H1 (cell line): ENCODE data around the gene HNRNPA3. TPM values are rescaled to one million over a fixed set of nuclear protein-coding genes. Genes with fewer than 3 reads are reported as not detected.
A peak's percentile ranks its signal among the peaks of the same experiment; 100 is the strongest.

Experiments
- E2F6 ChIP-seq: IDR thresholded peaks from 2 replicates; pipeline ENCODE4 v1.6.1; 2012; ENCODE audit warnings: inconsistent platforms
- GABPA ChIP-seq: IDR thresholded peaks from 2 replicates; pipeline ENCODE4 v1.6.1; 2011; ENCODE audit warnings: mild to moderate bottlenecking, low read length, moderate library complexity, borderline replicate concordance; ENCODE audit not compliant: insufficient read depth
- NRF1 ChIP-seq: IDR thresholded peaks from 2 replicates; pipeline ENCODE4 v1.6.1; 2011; ENCODE audit warnings: mild to moderate bottlenecking, low read depth, low read length, improper control_type of control experiment
- SIN3A ChIP-seq, 2 experiments: IDR thresholded peaks in 1 of 2; conservative IDR thresholded peaks in 1 of 2; 2 replicates each; pipeline ENCODE4 v1.6.1; 2011 to 2012; ENCODE audit warnings: low read length in 2 of 2, improper control_type of control experiment in 1 of 2, low read depth in 1 of 2, mild to moderate bottlenecking in 1 of 2
- SUZ12 ChIP-seq: fragments of 200-600 bp; sonication (generic); IDR thresholded peaks from 2 replicates; pipeline ENCODE4 v1.6.1; 2012; ENCODE audit warnings: mild to moderate bottlenecking, inconsistent platforms, low read length, moderate library complexity, mixed read lengths
- TAF1 ChIP-seq: IDR thresholded peaks from 2 replicates; pipeline ENCODE4 v1.6.1; 2011; ENCODE audit warnings: mild to moderate bottlenecking, low read depth, low read length
- TCF12 ChIP-seq: IDR thresholded peaks from 2 replicates; pipeline ENCODE4 v1.6.1; 2011; ENCODE audit warnings: low read depth, mild to moderate bottlenecking, low read length
- polyA plus RNA-seq, 7 experiments: library from polyadenylated mRNA; depleted of rRNA in 3 of 7; stranded (reverse) in 5 of 7; unstranded in 2 of 7; fragments of >200 nt in 5 of 7; fragments of 200-250 nt in 2 of 7; gene quantifications; 1 replicate in 5 of 7; 2 replicates in 1 of 7; 4 replicates in 1 of 7; pipeline versions ENCODE4 v1.2.1 to v1.2.3, GENCODE V29; 2011 to 2013; ENCODE audit warnings: missing spikeins in 2 of 7, mixed read lengths in 2 of 7
- total RNA-seq: library from RNA; stranded (reverse); fragmentation: NEBNext Ultra II Directional; extraction: Animal tissue kit (Norgen Biotek cat#: 25700); gene quantifications from 2 replicates; pipeline ENCODE4 v1.2.1, GENCODE V29; 2021
- TF ChIP-seq, protein P1 (sequence below): IDR thresholded peaks from 2 replicates; pipeline ENCODE4 v1.6.1; 2011; ENCODE audit warnings: low read depth, mild to moderate bottlenecking, low read length; ENCODE audit not compliant: insufficient read depth

The HNRNPA3 gene
- total and polyA plus RNA-seq, 2 of the 8 experiments (the other 6 are each of a cell fraction or from before 2014, with no cell fraction given) = 66.1 to 408 TPM

DNA sequence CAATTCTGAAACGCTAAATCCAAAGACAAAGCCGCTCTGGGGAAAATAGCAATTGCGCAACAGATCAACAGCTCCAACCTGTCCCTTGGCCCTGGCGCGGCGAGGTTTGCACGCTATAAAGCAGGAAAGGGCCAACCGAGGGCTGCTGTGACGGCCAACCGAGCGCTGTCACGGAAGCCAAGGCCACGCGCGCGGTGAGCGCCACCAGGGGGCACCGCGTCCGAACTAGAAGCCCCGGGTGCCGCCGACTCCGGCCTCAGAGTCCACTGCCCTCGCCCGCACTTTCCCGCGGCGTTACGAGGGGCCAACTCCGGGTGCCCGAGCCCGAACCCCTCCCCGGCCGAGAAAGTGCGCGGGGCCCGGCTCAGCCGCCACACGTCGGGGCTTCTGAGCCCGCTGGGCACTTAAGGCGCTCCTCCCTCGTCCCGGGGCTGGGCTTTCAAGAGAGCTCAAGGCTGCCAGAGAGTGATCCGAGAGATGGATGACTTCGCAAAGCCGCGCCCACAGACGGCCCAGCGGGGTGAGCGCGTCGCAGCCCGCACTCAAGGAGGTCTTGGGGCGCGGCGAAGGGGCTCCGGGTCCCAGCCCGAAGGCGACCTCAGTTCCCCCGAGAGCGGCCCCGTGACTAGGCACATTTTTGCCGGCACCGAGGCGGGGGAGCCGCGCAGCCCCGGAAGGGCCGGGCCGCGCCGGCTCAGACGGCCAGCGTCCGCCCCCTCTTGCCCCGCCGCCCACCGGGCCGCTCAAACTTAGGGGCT is 51.0 kb downstream of the HNRNPA3 start (continued):
- TF ChIP-seq, protein P1, sequence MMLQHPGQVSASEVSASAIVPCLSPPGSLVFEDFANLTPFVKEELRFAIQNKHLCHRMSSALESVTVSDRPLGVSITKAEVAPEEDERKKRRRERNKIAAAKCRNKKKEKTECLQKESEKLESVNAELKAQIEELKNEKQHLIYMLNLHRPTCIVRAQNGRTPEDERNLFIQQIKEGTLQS = no peak
- TF ChIP-seq TAF1 (peak; percentile 62), SIN3A (conservative IDR thresholded peaks at IDR 0.05 in 1 of 2, IDR thresholded peaks at IDR 0.05 in 1 of 2; ENCODE audit: low read depth in 1 of 2, low read length in 2 of 2) (peak in 1 of 2 experiments; percentile 94; a peak in 2 of 4 replicates), GABPA (no peak), SUZ12 (no peak; the same call in 1 of the 2 replicates), TCF12 (no peak), E2F6 (no peak), NRF1 (no peak)
